ENCODE data around the gene ABCC5.

The ABCC5 gene

DNA sequence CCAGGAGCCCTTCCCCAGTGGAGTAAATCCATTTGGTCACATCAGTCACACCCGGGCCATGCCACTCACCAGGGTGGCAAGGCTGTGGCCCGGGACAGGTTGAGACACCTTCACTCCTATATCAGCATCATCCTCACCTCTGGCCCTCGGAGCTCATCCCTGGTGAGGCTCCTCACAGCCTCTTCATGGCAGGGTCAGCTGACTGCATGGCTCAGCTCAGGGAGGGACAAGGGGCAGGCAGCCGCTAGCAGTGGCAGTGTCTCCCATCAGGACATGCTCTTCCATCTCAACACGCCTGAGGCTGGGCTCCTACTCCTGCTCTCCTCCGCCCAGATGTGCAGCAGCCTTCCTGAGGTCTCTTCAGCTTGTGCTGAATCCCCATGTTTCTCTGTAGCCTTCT, 106.6 kb downstream of the ABCC5 start:
- TF ChIP-seq, protein P1, sequence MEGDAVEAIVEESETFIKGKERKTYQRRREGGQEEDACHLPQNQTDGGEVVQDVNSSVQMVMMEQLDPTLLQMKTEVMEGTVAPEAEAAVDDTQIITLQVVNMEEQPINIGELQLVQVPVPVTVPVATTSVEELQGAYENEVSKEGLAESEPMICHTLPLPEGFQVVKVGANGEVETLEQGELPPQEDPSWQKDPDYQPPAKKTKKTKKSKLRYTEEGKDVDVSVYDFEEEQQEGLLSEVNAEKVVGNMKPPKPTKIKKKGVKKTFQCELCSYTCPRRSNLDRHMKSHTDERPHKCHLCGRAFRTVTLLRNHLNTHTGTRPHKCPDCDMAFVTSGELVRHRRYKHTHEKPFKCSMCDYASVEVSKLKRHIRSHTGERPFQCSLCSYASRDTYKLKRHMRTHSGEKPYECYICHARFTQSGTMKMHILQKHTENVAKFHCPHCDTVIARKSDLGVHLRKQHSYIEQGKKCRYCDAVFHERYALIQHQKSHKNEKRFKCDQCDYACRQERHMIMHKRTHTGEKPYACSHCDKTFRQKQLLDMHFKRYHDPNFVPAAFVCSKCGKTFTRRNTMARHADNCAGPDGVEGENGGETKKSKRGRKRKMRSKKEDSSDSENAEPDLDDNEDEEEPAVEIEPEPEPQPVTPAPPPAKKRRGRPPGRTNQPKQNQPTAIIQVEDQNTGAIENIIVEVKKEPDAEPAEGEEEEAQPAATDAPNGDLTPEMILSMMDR (IDR thresholded peaks at IDR 0.05; ENCODE audit: extremely low read depth, insufficient read depth, missing control alignments) = no peak
- no peak for DNase-seq (ENCODE audit: low spot score)
- in situ Hi-C loops (cut with MboI; ENCODE audit: low pct_unique_long_range_greater_than_20kb, low sequenced_read_pairs, unreplicated experiment) = no loop called here

DNA sequence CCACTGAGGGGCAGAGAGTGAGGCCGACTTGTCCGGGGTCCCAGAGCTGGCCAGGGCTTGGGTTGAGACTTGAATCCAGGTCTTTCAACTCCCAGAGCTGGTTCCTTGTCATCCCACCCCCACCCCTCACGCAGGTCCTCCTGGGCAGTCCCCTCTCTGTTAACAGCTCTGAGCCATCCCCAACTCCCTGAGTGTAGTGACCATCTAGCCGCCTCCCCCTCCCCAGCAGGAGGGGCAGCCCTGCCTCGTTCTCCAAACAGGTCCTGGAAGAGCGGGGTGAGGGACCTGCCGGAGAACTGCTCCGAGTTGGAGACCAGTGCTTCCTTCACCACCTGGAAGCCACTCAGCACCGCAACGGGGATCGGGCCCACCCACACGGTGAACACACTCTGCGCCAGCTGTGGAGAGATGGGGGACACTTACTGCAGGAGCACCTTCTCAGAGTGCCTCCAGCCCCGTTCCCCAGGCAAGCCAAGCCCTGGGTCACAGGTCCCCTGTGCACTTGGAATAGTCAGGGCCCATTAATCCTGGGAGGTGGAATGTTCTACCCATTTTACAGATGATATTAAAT, 108.6 kb downstream of the ABCC5 start:
- no peak for DNase-seq (ENCODE audit: low spot score)
- TF ChIP-seq, protein P1 (IDR thresholded peaks at IDR 0.05; ENCODE audit: extremely low read depth, insufficient read depth, missing control alignments) = no peak
- in situ Hi-C loops (cut with MboI; ENCODE audit: low pct_unique_long_range_greater_than_20kb, low sequenced_read_pairs, unreplicated experiment) = loop anchor here (10.0 kb wide), 1 partner anchor 96 kb away; no protein-coding TSS in a partner anchor

DNA sequence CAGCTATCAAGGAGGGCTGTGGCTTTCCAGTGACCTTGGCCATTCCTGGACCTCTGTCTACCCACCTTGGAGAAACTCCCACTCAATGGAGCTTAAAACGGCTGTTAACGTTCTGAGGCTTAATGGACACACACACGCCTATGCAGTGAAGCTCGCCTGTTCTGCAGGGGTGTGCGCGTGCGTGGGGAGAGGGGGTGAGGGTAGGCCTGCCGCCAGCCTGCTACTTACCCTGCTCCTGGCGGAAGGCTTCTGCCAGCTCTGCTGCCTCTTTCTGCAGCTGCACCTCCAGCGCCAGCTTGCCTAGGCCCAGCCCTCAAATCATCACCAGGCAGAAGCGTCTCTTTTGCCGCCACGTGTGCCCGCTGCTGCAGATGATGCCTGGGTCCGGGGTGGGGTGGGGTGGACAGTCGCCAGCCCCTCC, 109.8 kb downstream of the ABCC5 start:
- DNase-seq (ENCODE audit: low spot score) = no peak
- TF ChIP-seq, protein P1 (IDR thresholded peaks at IDR 0.05; ENCODE audit: extremely low read depth, insufficient read depth, missing control alignments) = no peak
- in situ Hi-C loops (cut with MboI; ENCODE audit: low pct_unique_long_range_greater_than_20kb, low sequenced_read_pairs, unreplicated experiment) = loop anchor here (10.0 kb wide), 1 partner anchor 97 kb away; no protein-coding TSS in a partner anchor

DNA sequence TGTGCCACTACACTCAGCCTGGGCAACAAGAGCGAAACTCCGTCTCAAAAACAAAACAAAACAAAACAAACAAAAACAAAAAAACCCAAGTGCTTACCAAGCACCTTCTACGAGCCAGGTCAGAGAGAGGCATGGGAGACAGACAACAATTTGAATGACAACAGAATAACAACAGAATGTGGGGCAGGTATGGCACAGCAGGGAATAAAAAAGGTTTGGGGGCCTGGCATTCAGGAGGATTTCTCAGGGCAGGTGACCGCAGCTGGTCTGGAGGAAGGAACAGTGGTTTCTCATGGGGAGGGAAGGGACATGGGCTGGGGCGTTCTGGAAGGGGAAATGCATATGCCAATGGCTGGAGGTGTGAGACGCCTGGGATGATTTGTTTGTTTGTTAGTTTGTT, 110.5 kb downstream of the ABCC5 start:
- TF ChIP-seq, protein P1 (IDR thresholded peaks at IDR 0.05; ENCODE audit: extremely low read depth, insufficient read depth, missing control alignments) = no peak
- no peak for DNase-seq (ENCODE audit: low spot score)
- in situ Hi-C loops (cut with MboI; ENCODE audit: low pct_unique_long_range_greater_than_20kb, low sequenced_read_pairs, unreplicated experiment) = loop anchor here (10.0 kb wide), 1 partner anchor 98 kb away; no protein-coding TSS in a partner anchor

DNA sequence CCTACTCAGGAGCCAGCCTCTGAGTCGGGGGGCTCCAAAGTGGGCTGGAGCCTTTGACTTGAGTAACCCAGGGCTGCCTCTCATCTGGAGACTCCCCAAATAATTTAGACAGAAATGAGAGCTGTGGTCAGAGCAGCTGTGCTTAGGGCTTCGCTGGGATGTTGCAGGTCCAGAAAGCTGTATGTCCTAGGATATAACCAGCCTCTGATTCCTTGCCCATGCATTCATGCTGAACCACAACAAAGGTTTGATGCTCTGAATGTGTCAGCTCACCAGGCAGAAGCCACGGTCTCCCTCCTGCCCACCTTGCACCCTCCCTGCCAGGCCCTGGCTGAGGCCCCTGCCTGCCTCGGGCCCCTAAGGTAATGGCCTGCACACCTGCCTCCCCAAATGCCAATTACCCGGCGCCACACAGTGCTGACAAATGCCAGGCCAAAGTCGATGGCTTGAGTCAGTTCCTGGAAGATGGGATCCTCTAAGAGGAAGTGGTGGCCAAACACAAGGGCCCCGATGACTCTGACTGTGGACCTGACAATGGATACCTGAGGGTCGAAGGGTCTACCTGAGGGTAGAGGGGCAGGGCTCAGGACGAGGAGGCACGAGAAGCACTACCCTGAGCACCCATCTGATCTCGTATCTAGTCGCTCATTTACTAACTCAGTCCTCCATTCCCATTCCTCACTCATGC, 111.3 kb downstream of the ABCC5 start:
- no peak for DNase-seq (ENCODE audit: low spot score)
- in situ Hi-C loops (cut with MboI; ENCODE audit: low pct_unique_long_range_greater_than_20kb, low sequenced_read_pairs, unreplicated experiment) = loop anchor here (10.0 kb wide), 1 partner anchor 98 kb away; no protein-coding TSS in a partner anchor
- TF ChIP-seq, protein P1 (IDR thresholded peaks at IDR 0.05; ENCODE audit: extremely low read depth, insufficient read depth, missing control alignments) = no peak

DNA sequence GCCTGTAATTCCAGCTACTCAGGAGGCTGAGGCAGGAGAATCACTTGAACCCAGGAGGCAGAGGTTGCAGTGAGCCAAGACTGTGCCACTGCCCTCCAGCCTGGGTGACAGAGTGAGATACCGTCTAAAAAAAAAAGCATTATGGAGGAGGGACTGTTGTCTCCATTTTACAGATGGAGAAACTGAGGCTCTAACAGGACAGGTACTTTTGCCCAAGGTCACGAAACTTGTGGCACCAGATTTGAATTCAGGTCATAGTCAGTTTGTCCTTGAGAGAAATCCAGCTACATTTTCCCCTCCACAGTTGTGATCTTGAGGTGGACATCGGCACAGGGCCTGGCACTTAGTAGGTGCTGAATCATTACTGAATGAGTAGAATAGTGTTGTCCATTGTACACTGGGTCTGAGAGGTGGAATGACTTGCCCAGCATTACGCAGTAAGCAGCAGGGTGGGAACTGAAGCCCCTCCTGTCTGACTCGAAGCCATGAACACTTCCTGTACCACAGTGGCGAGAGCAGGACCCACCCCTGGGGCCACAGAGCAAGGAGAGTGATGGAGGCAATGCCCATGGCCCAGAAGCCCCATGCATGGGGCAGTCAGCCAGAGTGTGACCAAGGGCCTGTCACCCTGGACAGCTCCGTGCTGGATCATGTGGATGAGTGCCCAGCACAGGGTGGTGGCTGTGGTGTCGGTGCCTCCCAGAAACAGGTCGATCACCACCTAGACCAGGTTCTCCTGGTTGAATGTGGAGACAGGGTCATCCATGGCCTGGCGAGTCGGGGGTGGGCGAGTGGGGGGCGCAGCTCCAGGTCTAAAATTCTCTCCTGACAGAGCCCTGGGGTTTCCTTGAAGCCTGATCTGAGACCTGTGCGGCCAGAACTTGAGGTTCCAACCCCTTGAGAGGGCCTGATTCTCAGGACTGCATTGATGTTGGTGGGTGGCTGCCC, 112.6 kb downstream of the ABCC5 start:
- DNase-seq (ENCODE audit: low spot score) = no peak
- in situ Hi-C loops (cut with MboI; ENCODE audit: low pct_unique_long_range_greater_than_20kb, low sequenced_read_pairs, unreplicated experiment) = loop anchor here (10.0 kb wide), 1 partner anchor 100 kb away; no protein-coding TSS in a partner anchor
- TF ChIP-seq, protein P1 (IDR thresholded peaks at IDR 0.05; ENCODE audit: extremely low read depth, insufficient read depth, missing control alignments) = no peak
